Psoas muscle (tissue), 8 donors: Measurements from ENCODE around the gene SUFU. TPM values are rescaled to one million over a fixed set of nuclear protein-coding genes. Genes with fewer than 3 reads are reported as not detected.

Experiments
- ATAC-seq, 4 donors: fragments of 200-7000 bp; cut with Tn5 transposase; one replicate each; pipeline ENCODE4 v1.9.1; 2020; ENCODE audit warnings: moderate library complexity in 3 of 4, mild to moderate bottlenecking in 2 of 4
- DNase-seq, 2 donors: peaks; one replicate each; pipeline ENCODE4 v3.0.0-alpha.2; 2020
- H3K27ac ChIP-seq: fragments of 200-600 bp; one replicate; pipeline ENCODE4 v1.8.0; 2022
- H3K27me3 ChIP-seq, 3 donors: fragments of 200-600 bp in 1 of 3; one replicate each; pipeline versions ENCODE4 v1.6.1 to v1.8.0; 2013 to 2022; ENCODE audit warnings: low read length in 2 of 3, mild to moderate bottlenecking in 2 of 3, moderate library complexity in 1 of 3; ENCODE audit not compliant: insufficient read depth in 3 of 3
- H3K36me3 ChIP-seq, 2 donors: fragments of 200-600 bp in 1 of 2; one replicate each; pipeline versions ENCODE4 v1.6.1 to v1.8.0; 2013 to 2022; ENCODE audit warnings: low read depth in 1 of 2, mild to moderate bottlenecking in 1 of 2, moderate library complexity in 1 of 2; ENCODE audit not compliant: insufficient read depth in 1 of 2
- H3K4me1 ChIP-seq: fragments of 200-600 bp; one replicate; pipeline ENCODE4 v1.8.0; 2022
- H3K4me3 ChIP-seq: fragments of 200-600 bp; one replicate; pipeline ENCODE4 v1.8.0; 2022; ENCODE audit warnings: mild to moderate bottlenecking
- H3K9me3 ChIP-seq: fragments of 200-600 bp; one replicate; pipeline ENCODE4 v1.8.0; 2022
- CTCF ChIP-seq: fragments of 200-600 bp; IDR thresholded peaks from one replicate; pipeline ENCODE4 v1.8.0; 2022; ENCODE audit warnings: antibody characterized with exemption
- WGBS, 3 donors: extraction: QIAGEN DNeasy Blood & Tissue Kit; methylation state at CpG; one replicate each; pipeline versions ENCODE4 v1.1.6 to v1.1.7; 2013; 5-methylcytosine and 5-hydroxymethylcytosine counted together
- intact Hi-C, 2 donors: fragments of 100-400 bp; cut with DNase I; formaldehyde crosslinking; loops; one replicate each; pipeline versions ENCODE4 v1.11.0 to v1.14.2; 2022
- polyA plus RNA-seq, 3 donors: library from polyadenylated mRNA; stranded (reverse); fragments of 200-250 nt; gene quantifications; one replicate each; pipeline ENCODE4 v1.2.3, GENCODE V29; 2013
- total RNA-seq, 4 donors: library from RNA; stranded (reverse); fragmentation: NEBNext Ultra II Directional in 2 of 4; extraction: Animal tissue kit (Norgen Biotek cat#: 25700) in 2 of 4; gene quantifications; one replicate each; pipeline versions ENCODE4 v1.2.1 to v1.2.4, GENCODE V29; 2021 to 2023
- donor health status: healthy with polysubstance abuse.
- donor health status: DM: no; HTN: no; CAD: no; lungs with moderate emphysema.
- donor health status: Bipolar disorder and iron deficiency.
- donor health status: healthy.
- donor health status: DM: yes; HTN: yes; CAD: no.
- donor health status: DM: no; HTN: no; CAD: no.
- donor health status: DM: no; HTN: no; CAD: no.
- donor health status: DM: yes; HTN: yes; CAD: no.

The SUFU gene
- total and polyA plus RNA-seq, 7 donors = 2.1 to 6.8 (median 5.1) TPM

- Histone ChIP-seq H3K36me3 (no peaks in the 10 kb centered on the region), H3K27ac (peak overlapping the region; percentile 50), H3K4me3 (peak overlapping the region; percentile 42), H3K27me3 (no peaks in the 10 kb centered on the region), H3K4me1 (peaks cover 53% of the 10 kb centered on the region), H3K9me3 (no peaks in the 10 kb centered on the region)
- TF ChIP-seq CTCF = no peak
- WGBS, 3 donors = 65 to 75% (median 65%) methylated on average over 13 of the region's 13 CpGs
- ATAC-seq = no peak
- intact Hi-C loops = no loop called here
- DNase-seq = no peak
These were observed 169.6 kb downstream of the SUFU start for GRCh38 chr10:102673236-102673818.

DNA sequence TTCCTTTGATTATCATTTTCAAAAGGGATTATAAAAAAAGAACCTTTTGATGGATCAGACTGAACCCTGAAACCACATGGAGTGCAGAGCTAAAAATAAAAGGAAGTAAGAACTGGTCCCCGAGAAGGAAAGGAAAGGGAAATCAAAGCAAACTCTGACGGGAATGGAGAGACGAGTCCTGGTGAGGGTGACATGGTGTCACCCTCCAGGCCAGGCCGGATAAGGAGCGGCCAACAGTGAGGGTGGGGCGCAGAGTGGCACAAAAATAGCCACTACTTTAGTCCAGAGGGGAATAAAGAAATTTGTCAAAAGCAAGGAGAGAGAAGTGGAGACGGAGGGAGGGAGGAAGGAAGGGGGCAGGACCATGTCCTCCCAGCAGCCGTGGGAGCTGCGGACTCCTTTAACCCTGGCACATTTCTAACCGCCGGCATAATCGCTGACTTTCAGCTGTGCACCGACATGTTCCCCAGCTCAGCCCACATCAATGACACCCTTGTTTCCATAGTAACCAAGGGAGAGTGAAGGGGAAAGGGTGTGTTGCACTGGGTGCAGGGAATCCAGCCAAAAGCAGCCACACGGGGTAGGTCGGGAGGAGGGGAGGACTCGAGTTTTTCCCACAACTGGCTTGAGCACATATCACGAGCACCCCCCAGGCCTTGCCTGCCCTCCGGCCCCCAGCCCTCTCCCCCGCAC is 170.2 kb downstream of the SUFU start:
- DNase-seq (peak; percentile 54 to 77), ATAC-seq (peak; percentile 11 to 36 (median 32))
- H3K27ac ChIP-seq = peak overlapping the region; percentile 50
- H3K4me3 ChIP-seq = peak overlapping the region; percentile 42
- WGBS, 3 donors = 15 to 29% (median 15%) methylated on average over 19 of the region's 19 CpGs
- H3K27me3 ChIP-seq = no peaks in the 10 kb centered on the region
- intact Hi-C loops = no loop called here
- peaks cover 54% of the 10 kb centered on the region for H3K4me1 ChIP-seq
- no peaks in the 10 kb centered on the region for H3K9me3 ChIP-seq
- TF ChIP-seq CTCF = no peak
- H3K36me3 ChIP-seq = no peaks in the 10 kb centered on the region

- ATAC-seq (no peak), DNase-seq (no peak)
- no peaks in the 10 kb centered on the region for H3K9me3 ChIP-seq
- peak overlapping the region; percentile 42 for H3K4me3 ChIP-seq
- TF ChIP-seq CTCF = no peak
- peaks cover 48% of the 10 kb centered on the region for H3K4me1 ChIP-seq
- 61 to 69% (median 63%) methylated on average over 2 of the region's 2 CpGs for WGBS, 3 donors
- H3K27me3 ChIP-seq = no peaks in the 10 kb centered on the region
- intact Hi-C loops = no loop called here
- peak overlapping the region; percentile 50 for H3K27ac ChIP-seq
- H3K36me3 ChIP-seq = no peaks in the 10 kb centered on the region
These were observed 170.8 kb downstream of the SUFU start for GRCh38 chr10:102674566-102674965.

- no peak for TF ChIP-seq CTCF
- no peak for DNase-seq
- Histone ChIP-seq H3K27me3 (no peaks in the 10 kb centered on the region), H3K4me1 (peaks cover 45% of the 10 kb centered on the region), H3K36me3 (no peaks in the 10 kb centered on the region), H3K27ac (no peak overlapping the region), H3K9me3 (no peaks in the 10 kb centered on the region), H3K4me3 (no peak overlapping the region)
- no peak for ATAC-seq
- WGBS, 3 donors = 58 to 68% (median 60%) methylated on average over 8 of the region's 8 CpGs
- intact Hi-C loops = no loop called here
These were observed 171.4 kb downstream of the SUFU start for GRCh38 chr10:102675011-102675665.
